ENCODE measurements around the gene SIAH3. TPM values are rescaled to one million over a fixed set of nuclear protein-coding genes. Genes with fewer than 3 reads are reported as not detected.

The SIAH3 gene
- total RNA-seq, 1 experiment from 2014 or later = not detected

GRCh38 chr13:45775401-45775963 is 76.1 kb downstream of the SIAH3 start:
- no peak for TF ChIP-seq CTCF (conservative IDR thresholded peaks at IDR 0.05)
- no peak overlapping the region for H3K9ac ChIP-seq (ENCODE audit: extremely low read depth, insufficient read length, low read length)
- no peak overlapping the region for H3K56ac ChIP-seq (ENCODE audit: insufficient read length, low read depth, low read length)
- no peaks in the 10 kb centered on the region for H3K27me3 ChIP-seq (ENCODE audit: insufficient read depth, low read length)
- Mint-ChIP-seq H3K36me3 (ENCODE audit: insufficient read depth in 1 of 3, low read depth in 3 of 3) (peaks cover 0 to 11% (median 4%) of the 10 kb centered on the region in 3 experiments; a peak in 5 of 7 replicates), H3K9me3 (peaks cover 8 to 10% of the 10 kb centered on the region in 2 experiments), H3K4me3 (no peak overlapping the region; a peak in 2 of 5 replicates), H3K27ac (peak overlapping the region in 1 of 3 experiments; percentile 49; a peak in 2 of 7 replicates), H3K4me1 (peaks cover 50 to 60% of the 10 kb centered on the region in 2 experiments), H3K27me3 (ENCODE audit: low read depth) (no peaks in the 10 kb centered on the region; the same call in 1 of the 2 replicates)
- no peak overlapping the region for H4K91ac ChIP-seq (ENCODE audit: insufficient read length, low read depth, low read length)
- no peak overlapping the region for H3K27ac ChIP-seq (ENCODE audit: insufficient read length, low read depth, low read length)
- no peak overlapping the region for H3T11ph ChIP-seq (ENCODE audit: low read length)
- H4K5ac ChIP-seq (ENCODE audit: insufficient read length, low read depth, low read length) = no peak overlapping the region
- H2BK120ac ChIP-seq (ENCODE audit: low read depth, low read length, poor library complexity, severe bottlenecking) = no peak overlapping the region
- no peak overlapping the region for H2BK12ac ChIP-seq (ENCODE audit: insufficient read length, low read depth, low read length)
- no peaks in the 10 kb centered on the region for H3K79me2 ChIP-seq (ENCODE audit: insufficient read depth, low read length)
- H3K14ac ChIP-seq (ENCODE audit: insufficient read depth, low read length) = no peak overlapping the region
- H3K4ac ChIP-seq (ENCODE audit: low read depth, low read length) = no peak overlapping the region
- H2AK5ac ChIP-seq (ENCODE audit: insufficient read length, low read length) = no peak overlapping the region
- H2BK5ac ChIP-seq (ENCODE audit: insufficient read length, low read length) = no peak overlapping the region
- no peaks in the 10 kb centered on the region for H4K20me1 ChIP-seq (ENCODE audit: control insufficient read depth, insufficient read depth, insufficient read length)
- H4K8ac ChIP-seq (replicated peaks; ENCODE audit: insufficient read length, low read depth, low read length) = no peak overlapping the region
- no peaks in the 10 kb centered on the region for H3K79me1 ChIP-seq (ENCODE audit: insufficient read depth, low read depth, low read length, poor library complexity, severe bottlenecking)
- H3K4me2 ChIP-seq (ENCODE audit: insufficient read depth, insufficient read length, low read length) = no peak overlapping the region
- H2BK15ac ChIP-seq (ENCODE audit: low read depth, low read length) = no peak overlapping the region
- no peak overlapping the region for H3K18ac ChIP-seq (ENCODE audit: insufficient read length, low read depth, low read length)
- peaks cover 11% of the 10 kb centered on the region; the same call in 1 of the 2 replicates for H3K4me1 ChIP-seq (ENCODE audit: insufficient read depth, low read length)
- H3K23me2 ChIP-seq (ENCODE audit: insufficient read length, low read depth, low read length, poor library complexity, severe bottlenecking) = peaks cover 3% of the 10 kb centered on the region
- no peak overlapping the region for H3K23ac ChIP-seq (ENCODE audit: insufficient read length, low read depth, low read length)
- H2AFZ ChIP-seq (ENCODE audit: low read length) = no peak overlapping the region
- no peaks in the 10 kb centered on the region for H3K9me3 ChIP-seq (ENCODE audit: control insufficient read depth, low read depth, low read length)
- no peak overlapping the region for H2BK20ac ChIP-seq (ENCODE audit: low read depth, low read length, poor library complexity, severe bottlenecking)
- no CpG with 5 or more reads among the region's 3 CpGs for WGBS (ENCODE audit: extremely low coverage, insufficient read length, low lambda C conversion rate)
- DNase-seq = no peak
